Measurements from ENCODE around the gene TAF4B. TPM values are rescaled to one million over a fixed set of nuclear protein-coding genes. Genes with fewer than 3 reads are reported as not detected.

TAF4B gene
- total and polyA plus RNA-seq, 10 donors: 6.4 to 23.8 (median 10.1) TPM

DNA sequence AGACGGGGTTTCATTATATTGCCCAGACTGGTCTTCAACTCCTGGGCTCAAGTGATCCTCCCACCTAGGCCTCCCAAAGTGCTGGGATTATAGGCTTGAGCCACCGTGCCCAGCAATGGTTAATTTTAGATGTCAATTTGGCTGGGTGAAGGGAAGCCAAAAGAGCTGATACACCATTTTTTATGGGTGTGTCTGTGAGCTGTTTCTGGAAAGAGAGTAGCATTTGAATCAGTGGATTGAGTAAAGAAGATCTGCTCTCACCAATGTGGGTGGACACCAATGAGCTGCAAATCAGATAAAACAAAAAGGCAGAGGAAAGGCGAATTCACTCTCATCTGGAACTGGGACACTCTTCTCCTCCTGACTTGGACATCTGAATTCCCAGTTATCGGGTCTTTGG, 16.1 kb upstream of the TAF4B start:
- Histone ChIP-seq H3K9me3 (no peaks in the 10 kb centered on the region), H3K27ac (no peak overlapping the region), H3K4me3 (no peak overlapping the region), H3K36me3 (no peaks in the 10 kb centered on the region), H3K27me3 (replicated peaks in 1 of 7) (no peaks in the 10 kb centered on the region), H3K4me1 (peaks cover 0 to 10% (median 6%) of the 10 kb centered on the region in 6 donors)
- intact Hi-C loops (cut with DNase I; ENCODE audit: low total_unique reads): no loop called here
- WGBS, 5 donors: 89 to 95% (median 91%) methylated on average over 4 of the region's 4 CpGs
- no peak for DNase-seq
- TF ChIP-seq, protein P1, sequence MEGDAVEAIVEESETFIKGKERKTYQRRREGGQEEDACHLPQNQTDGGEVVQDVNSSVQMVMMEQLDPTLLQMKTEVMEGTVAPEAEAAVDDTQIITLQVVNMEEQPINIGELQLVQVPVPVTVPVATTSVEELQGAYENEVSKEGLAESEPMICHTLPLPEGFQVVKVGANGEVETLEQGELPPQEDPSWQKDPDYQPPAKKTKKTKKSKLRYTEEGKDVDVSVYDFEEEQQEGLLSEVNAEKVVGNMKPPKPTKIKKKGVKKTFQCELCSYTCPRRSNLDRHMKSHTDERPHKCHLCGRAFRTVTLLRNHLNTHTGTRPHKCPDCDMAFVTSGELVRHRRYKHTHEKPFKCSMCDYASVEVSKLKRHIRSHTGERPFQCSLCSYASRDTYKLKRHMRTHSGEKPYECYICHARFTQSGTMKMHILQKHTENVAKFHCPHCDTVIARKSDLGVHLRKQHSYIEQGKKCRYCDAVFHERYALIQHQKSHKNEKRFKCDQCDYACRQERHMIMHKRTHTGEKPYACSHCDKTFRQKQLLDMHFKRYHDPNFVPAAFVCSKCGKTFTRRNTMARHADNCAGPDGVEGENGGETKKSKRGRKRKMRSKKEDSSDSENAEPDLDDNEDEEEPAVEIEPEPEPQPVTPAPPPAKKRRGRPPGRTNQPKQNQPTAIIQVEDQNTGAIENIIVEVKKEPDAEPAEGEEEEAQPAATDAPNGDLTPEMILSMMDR (IDR thresholded peaks at IDR 0.05 in 8 of 11, conservative IDR thresholded peaks at IDR 0.05 in 3 of 11): no peak

DNA sequence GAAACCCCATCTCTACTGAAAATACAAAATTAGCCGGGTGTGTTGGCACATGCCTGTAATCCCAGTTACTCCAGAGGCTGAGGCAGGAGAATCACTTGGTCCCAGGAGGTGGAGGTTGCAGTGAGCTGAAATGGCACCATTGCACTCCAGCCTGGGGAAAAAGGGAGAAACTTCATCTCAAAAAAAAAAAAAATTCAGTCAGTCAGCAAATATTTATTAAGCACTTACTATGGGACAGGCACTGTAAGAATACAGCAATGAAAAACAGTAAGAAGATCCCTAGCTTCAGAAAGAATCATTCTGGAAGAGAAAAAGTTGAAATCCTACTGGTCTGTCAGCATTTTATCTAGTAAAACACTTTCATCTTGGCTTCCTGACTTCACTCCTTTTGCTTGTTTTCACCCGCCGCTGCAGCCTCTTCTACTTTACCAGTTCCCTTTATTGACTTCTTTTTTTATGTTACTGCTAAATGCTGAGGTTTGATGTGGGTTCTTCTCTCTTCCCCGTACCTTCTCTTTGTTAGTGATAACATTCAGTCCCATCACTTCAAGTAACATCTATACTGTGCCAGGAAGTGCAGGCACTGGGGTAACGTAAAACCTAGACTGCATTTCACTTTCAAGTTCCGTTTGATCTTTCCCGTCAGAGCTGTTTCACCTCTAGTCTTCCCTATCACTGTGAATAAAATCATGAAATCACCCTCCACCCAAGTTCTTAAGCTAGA, 10.8 kb upstream of the TAF4B start:
- Histone ChIP-seq H3K9me3 (no peaks in the 10 kb centered on the region), H3K36me3 (no peaks in the 10 kb centered on the region), H3K4me3 (peak overlapping the region in 2 of 8 donors; percentile 2 to 16), H3K27ac (peak overlapping the region; percentile 48 to 80 (median 70)), H3K4me1 (peaks cover 0 to 27% (median 9%) of the 10 kb centered on the region in 6 donors), H3K27me3 (replicated peaks in 1 of 7) (no peaks in the 10 kb centered on the region)
- WGBS, 5 donors: 30 to 44% (median 31%) methylated on average over 7 of the region's 7 CpGs
- peak in 1 of 3 donors; percentile 58 for TF ChIP-seq POLR2AphosphoS5 (IDR thresholded peaks at IDR 0.05)
- TF ChIP-seq, protein P1 (IDR thresholded peaks at IDR 0.05 in 8 of 11, conservative IDR thresholded peaks at IDR 0.05 in 3 of 11): no peak
- TF ChIP-seq POLR2A (IDR thresholded peaks at IDR 0.05): peak in 1 of 3 donors; percentile 31
- intact Hi-C loops (cut with DNase I; ENCODE audit: low total_unique reads): no loop called here
- no peak for DNase-seq

DNA sequence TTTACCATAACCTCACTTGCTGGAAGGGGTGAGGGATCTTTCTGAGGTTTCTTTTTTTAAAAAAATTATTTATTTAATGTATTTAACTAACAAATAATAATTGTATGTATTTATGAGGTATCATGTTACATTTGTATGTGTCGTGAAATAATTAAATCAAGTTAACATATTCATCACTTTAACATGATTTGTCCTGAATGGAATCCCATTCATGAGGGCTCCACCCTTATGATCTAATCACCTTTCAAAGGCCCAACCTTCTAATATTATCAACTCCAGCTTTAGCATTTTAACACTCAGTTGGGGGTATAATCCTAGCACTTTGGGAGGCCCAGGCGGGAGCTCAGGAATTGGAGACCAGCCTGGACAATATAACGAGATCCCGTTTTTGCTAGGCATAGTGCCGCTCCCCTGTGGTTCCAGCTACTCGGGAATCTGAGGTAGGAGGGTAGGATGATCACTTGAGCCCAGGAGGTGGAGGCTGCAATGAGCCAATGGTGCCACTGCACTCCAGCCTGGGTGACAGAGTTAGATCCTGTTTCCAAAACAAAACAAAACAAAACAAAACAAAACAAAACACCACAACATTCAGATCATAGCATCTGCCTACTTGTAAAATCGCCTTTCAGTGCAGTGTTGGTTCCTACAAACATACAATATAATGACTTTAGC, 1.1 kb upstream of the TAF4B start:
- no peak overlapping the region for H3K27ac ChIP-seq
- H3K27me3 ChIP-seq (replicated peaks in 1 of 7): no peaks in the 10 kb centered on the region
- H3K9me3 ChIP-seq: no peaks in the 10 kb centered on the region
- 91 to 93% (median 91%) methylated on average over 7 of the region's 7 CpGs for WGBS, 5 donors
- H3K4me1 ChIP-seq: peaks cover 10 to 38% (median 32%) of the 10 kb centered on the region in 6 donors
- no peak for TF ChIP-seq POLR2AphosphoS5 (IDR thresholded peaks at IDR 0.05)
- TF ChIP-seq POLR2A (IDR thresholded peaks at IDR 0.05): no peak
- TF ChIP-seq, protein P1 (IDR thresholded peaks at IDR 0.05 in 8 of 11, conservative IDR thresholded peaks at IDR 0.05 in 3 of 11): no peak
- no peaks in the 10 kb centered on the region for H3K36me3 ChIP-seq
- no peak overlapping the region for H3K4me3 ChIP-seq
- intact Hi-C loops (cut with DNase I; ENCODE audit: low total_unique reads): no loop called here
- no peak for DNase-seq

DNA sequence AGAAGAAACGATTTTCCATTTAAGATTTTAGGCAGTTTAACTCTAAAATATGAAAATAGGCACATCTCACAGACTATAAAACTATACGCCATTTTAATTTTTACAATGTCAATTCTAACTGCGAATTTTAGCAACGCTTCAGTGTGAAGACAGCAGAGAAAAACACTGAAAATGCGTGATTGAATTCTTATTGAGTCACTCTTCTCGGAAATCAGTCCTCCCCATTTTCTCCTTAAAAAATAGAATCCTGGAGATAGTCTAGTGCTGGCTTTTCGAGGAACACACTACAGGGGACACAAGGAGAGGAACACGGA, 373 bp upstream of the TAF4B start:
- WGBS, 5 donors: 8 to 18% (median 14%) methylated on average over 8 of the region's 8 CpGs
- Histone ChIP-seq H3K27ac (peak overlapping the region; percentile 80 to 94 (median 85)), H3K4me3 (peak overlapping the region; percentile 73 to 98 (median 92)), H3K9me3 (no peaks in the 10 kb centered on the region), H3K4me1 (peaks cover 10 to 38% (median 32%) of the 10 kb centered on the region in 6 donors), H3K36me3 (no peaks in the 10 kb centered on the region), H3K27me3 (replicated peaks in 1 of 7) (no peaks in the 10 kb centered on the region)
- no peak for DNase-seq
- TF ChIP-seq POLR2A (IDR thresholded peaks at IDR 0.05) (no peak), POLR2AphosphoS5 (IDR thresholded peaks at IDR 0.05) (no peak)
- TF ChIP-seq, protein P1 (IDR thresholded peaks at IDR 0.05 in 8 of 11, conservative IDR thresholded peaks at IDR 0.05 in 3 of 11): no peak
- intact Hi-C loops (cut with DNase I; ENCODE audit: low total_unique reads): no loop called here
